ENCODE data around the gene RNU6-9. TPM values are rescaled to one million over a fixed set of nuclear protein-coding genes. Genes with fewer than 3 reads are reported as not detected.

Gene RNU6-9
- total RNA-seq, 4 donors from 2014 or later: not detected

DNA sequence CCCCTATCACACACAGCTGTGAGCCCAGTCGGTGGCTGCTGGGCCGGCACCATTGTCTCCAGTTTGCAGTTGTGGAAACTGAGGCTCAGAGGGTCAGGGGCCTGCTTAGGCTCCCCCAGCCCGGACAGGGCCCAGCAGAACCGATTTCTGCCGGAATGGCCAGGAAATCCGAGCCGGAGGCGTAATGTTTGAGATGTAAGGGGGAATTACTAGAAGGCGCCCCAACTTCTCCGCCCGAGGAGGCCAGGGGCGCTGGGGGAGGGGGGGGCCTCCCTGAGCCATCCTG lies 24.8 kb downstream of the RNU6-9 start:
- intact Hi-C loops (cut with DNase I; ENCODE audit: low total_unique reads): loop anchor here (5.0 kb wide), 1 partner anchor 51 kb away; no protein-coding TSS in a partner anchor
- Histone ChIP-seq H3K27me3 (peaks cover 16 to 36% of the 10 kb centered on the region in 2 donors), H3K27ac (no peak overlapping the region), H3K4me3 (no peak overlapping the region), H3K4me1 (peaks cover 0 to 38% of the 10 kb centered on the region in 2 donors), H3K36me3 (no peaks in the 10 kb centered on the region), H3K9me3 (no peaks in the 10 kb centered on the region)
- DNase-seq: no peak
- TF ChIP-seq POLR2A (IDR thresholded peaks at IDR 0.05) (no peak), CTCF (IDR thresholded peaks at IDR 0.05) (no peak)

DNA sequence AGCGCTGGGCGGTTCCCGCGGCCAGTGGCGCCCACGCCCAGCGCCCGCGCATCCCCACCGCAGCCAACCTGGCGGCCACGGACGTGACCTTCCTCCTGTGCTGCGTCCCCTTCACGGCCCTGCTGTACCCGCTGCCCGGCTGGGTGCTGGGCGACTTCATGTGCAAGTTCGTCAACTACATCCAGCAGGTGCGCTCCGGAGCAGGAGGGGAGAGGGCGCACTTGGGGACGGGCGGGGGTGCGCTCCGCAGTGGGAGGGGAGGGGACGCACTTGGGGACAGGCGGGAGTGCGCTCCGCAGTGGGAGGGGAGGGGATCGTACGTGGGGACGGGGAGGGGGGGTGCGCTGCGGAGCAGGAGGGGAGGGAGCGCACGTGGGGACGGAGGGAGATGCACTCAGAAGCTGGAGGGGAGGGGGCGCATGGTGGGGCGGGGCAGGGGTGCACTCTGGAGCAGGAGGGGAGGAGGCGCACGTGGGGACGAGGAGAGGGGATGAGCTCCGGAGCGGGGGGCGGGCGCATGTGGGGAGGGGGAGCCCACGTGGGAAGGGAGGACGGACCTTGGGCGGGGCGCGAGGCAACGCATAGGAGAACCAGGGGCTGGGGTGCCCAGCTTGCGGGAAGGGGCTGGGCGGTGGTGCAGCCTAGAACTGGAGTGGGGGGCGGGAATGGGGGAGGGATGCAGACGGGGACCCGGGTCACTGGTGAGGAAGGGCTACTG lies 25.4 kb downstream of the RNU6-9 start:
- intact Hi-C loops (cut with DNase I; ENCODE audit: low total_unique reads): loop anchor here (5.0 kb wide), 1 partner anchor 51 kb away; no protein-coding TSS in a partner anchor
- Histone ChIP-seq H3K27ac (no peak overlapping the region), H3K27me3 (peaks cover 16 to 36% of the 10 kb centered on the region in 2 donors), H3K4me3 (no peak overlapping the region), H3K4me1 (peaks cover 0 to 36% of the 10 kb centered on the region in 2 donors), H3K9me3 (no peaks in the 10 kb centered on the region), H3K36me3 (no peaks in the 10 kb centered on the region)
- DNase-seq: no peak
- TF ChIP-seq CTCF (IDR thresholded peaks at IDR 0.05): no peak
- no peak for TF ChIP-seq POLR2A (IDR thresholded peaks at IDR 0.05)

DNA sequence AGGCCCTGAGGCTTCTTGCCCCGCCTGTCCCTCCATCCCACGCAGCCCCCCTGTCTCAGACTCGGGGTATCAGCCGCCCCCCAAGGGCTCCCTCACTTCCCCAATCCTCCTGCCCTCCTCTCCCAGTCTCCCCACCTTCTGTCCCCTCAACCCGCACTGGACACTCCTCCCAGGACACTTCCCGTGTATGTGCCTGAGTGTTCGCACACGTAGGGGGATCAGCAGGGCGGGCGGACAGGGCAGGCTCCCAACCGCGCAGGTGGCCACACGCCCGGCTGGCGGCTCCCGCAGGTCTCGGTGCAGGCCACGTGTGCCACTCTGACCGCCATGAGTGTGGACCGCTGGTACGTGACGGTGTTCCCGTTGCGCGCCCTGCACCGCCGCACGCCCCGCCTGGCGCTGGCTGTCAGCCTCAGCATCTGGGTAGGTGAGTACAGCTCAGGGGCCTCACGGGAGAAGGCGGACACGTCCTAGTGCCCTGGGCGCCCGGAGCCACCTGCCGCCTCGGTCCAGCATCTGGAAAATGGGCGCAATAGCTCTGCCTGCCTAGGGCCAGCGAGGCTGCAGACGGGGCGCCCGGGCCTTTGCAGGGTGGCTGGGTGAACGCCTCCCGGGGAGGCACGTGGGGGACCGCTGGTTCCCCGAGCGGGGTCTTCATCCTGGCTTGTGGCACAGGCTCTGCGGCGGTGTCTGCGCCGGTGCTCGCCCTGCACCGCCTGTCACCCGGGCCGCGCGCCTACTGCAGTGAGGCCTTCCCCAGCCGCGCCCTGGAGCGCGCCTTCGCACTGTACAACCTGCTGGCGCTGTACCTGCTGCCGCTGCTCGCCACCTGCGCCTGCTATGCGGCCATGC lies 26.1 kb downstream of the RNU6-9 start:
- Histone ChIP-seq H3K27me3 (peaks cover 16 to 36% of the 10 kb centered on the region in 2 donors), H3K4me1 (peaks cover 0 to 35% of the 10 kb centered on the region in 2 donors), H3K27ac (no peak overlapping the region), H3K4me3 (no peak overlapping the region), H3K9me3 (no peaks in the 10 kb centered on the region), H3K36me3 (no peaks in the 10 kb centered on the region)
- intact Hi-C loops (cut with DNase I; ENCODE audit: low total_unique reads): loop anchor here (5.0 to 10.0 kb wide), 3 partner anchors 52 to 185 kb away; partner anchors contain the start of gene GPX4
- TF ChIP-seq CTCF (IDR thresholded peaks at IDR 0.05) (no peak), POLR2A (IDR thresholded peaks at IDR 0.05) (no peak)
- DNase-seq: no peak

GRCh38 chr19:920051-920864 lies 27.0 kb downstream of the RNU6-9 start:
- no peak overlapping the region for H3K27ac ChIP-seq
- no peak for DNase-seq
- TF ChIP-seq CTCF (IDR thresholded peaks at IDR 0.05) (no peak), POLR2A (IDR thresholded peaks at IDR 0.05) (no peak)
- peaks cover 0 to 40% of the 10 kb centered on the region in 2 donors for H3K4me1 ChIP-seq
- intact Hi-C loops (cut with DNase I; ENCODE audit: low total_unique reads): loop anchor here (10.0 kb wide), 2 partner anchors 155 to 185 kb away; partner anchors contain the start of gene GPX4
- no peaks in the 10 kb centered on the region for H3K9me3 ChIP-seq
- no peaks in the 10 kb centered on the region for H3K36me3 ChIP-seq
- peaks cover 16 to 36% of the 10 kb centered on the region in 2 donors for H3K27me3 ChIP-seq
- H3K4me3 ChIP-seq: no peak overlapping the region

All from uterus (tissue), 4 donors.